Mesothelial cell of epicardium (in vitro differentiated cells): Measurements from ENCODE around the gene TP53I11. TPM values are rescaled to one million over a fixed set of nuclear protein-coding genes. Genes with fewer than 3 reads are reported as not detected.
A peak's percentile ranks its signal among the peaks of the same experiment; 100 is the strongest.

Source experiments
- DNase-seq, 2 experiments: peaks; one replicate each; pipeline ENCODE4 v3.0.0; 2021; ENCODE audit warnings: low spot score in 2 of 2; ENCODE audit not compliant: unreplicated experiment in 2 of 2
- H3K27ac Mint-ChIP-seq: 2 replicates; pipeline ENCODE4 v1.8.0; 2021; ENCODE audit warnings: mixed read lengths
- H3K27me3 Mint-ChIP-seq: 2 replicates; pipeline ENCODE4 v1.8.0; 2021; ENCODE audit warnings: low read depth, mixed read lengths
- H3K36me3 Mint-ChIP-seq: 2 replicates; pipeline ENCODE4 v1.8.0; 2021; ENCODE audit warnings: mixed read lengths
- H3K4me1 Mint-ChIP-seq: 2 replicates; pipeline ENCODE4 v1.8.0; 2021; ENCODE audit warnings: mixed read lengths
- H3K4me3 Mint-ChIP-seq: 2 replicates; pipeline ENCODE4 v1.8.0; 2021; ENCODE audit warnings: mild to moderate bottlenecking, moderate library complexity, mixed read lengths
- H3K9me3 Mint-ChIP-seq: 2 replicates; pipeline ENCODE4 v1.8.0; 2021; ENCODE audit warnings: mixed read lengths
- total RNA-seq: library from RNA; stranded (reverse); gene quantifications from 3 replicates; pipeline ENCODE4 v1.2.1, GENCODE V29; 2021
- TF ChIP-seq, protein P1 (sequence below): fragments of 200-600 bp; sonication (generic); IDR thresholded peaks from one replicate; pipeline ENCODE4 v1.5.0; 2021; ENCODE audit warnings: antibody characterized with exemption; ENCODE audit not compliant: unreplicated experiment

TP53I11 gene
- total RNA-seq, 1 donor from 2014 or later = 81.0 TPM

- Mint-ChIP-seq H3K27ac (no peak overlapping the region), H3K4me3 (no peak overlapping the region), H3K27me3 (peaks cover 16% of the 10 kb centered on the region), H3K4me1 (no peaks in the 10 kb centered on the region), H3K36me3 (no peaks in the 10 kb centered on the region), H3K9me3 (no peaks in the 10 kb centered on the region)
- TF ChIP-seq, protein P1, sequence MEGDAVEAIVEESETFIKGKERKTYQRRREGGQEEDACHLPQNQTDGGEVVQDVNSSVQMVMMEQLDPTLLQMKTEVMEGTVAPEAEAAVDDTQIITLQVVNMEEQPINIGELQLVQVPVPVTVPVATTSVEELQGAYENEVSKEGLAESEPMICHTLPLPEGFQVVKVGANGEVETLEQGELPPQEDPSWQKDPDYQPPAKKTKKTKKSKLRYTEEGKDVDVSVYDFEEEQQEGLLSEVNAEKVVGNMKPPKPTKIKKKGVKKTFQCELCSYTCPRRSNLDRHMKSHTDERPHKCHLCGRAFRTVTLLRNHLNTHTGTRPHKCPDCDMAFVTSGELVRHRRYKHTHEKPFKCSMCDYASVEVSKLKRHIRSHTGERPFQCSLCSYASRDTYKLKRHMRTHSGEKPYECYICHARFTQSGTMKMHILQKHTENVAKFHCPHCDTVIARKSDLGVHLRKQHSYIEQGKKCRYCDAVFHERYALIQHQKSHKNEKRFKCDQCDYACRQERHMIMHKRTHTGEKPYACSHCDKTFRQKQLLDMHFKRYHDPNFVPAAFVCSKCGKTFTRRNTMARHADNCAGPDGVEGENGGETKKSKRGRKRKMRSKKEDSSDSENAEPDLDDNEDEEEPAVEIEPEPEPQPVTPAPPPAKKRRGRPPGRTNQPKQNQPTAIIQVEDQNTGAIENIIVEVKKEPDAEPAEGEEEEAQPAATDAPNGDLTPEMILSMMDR = no peak
- peak in 1 of 2 experiments; percentile 17 for DNase-seq
Observed at GRCh38 chr11:44988981-44989635, 38.4 kb upstream of the TP53I11 start.

- no peak overlapping the region for H3K27ac Mint-ChIP-seq
- DNase-seq = no peak
- peaks cover 12% of the 10 kb centered on the region for H3K27me3 Mint-ChIP-seq
- TF ChIP-seq, protein P1 = no peak
- no peak overlapping the region for H3K4me3 Mint-ChIP-seq
- no peaks in the 10 kb centered on the region for H3K4me1 Mint-ChIP-seq
- H3K36me3 Mint-ChIP-seq = no peaks in the 10 kb centered on the region
- H3K9me3 Mint-ChIP-seq = no peaks in the 10 kb centered on the region
Observed at GRCh38 chr11:44988111-44988510, 37.4 kb upstream of the TP53I11 start.

- DNase-seq = peak in 1 of 2 experiments; percentile 16
- no peaks in the 10 kb centered on the region for H3K36me3 Mint-ChIP-seq
- no peak overlapping the region for H3K27ac Mint-ChIP-seq
- peaks cover 12% of the 10 kb centered on the region for H3K27me3 Mint-ChIP-seq
- no peaks in the 10 kb centered on the region for H3K9me3 Mint-ChIP-seq
- TF ChIP-seq, protein P1 = no peak
- H3K4me3 Mint-ChIP-seq = no peak overlapping the region
- H3K4me1 Mint-ChIP-seq = no peaks in the 10 kb centered on the region
Observed at GRCh38 chr11:44987506-44987905, 36.8 kb upstream of the TP53I11 start.

DNA sequence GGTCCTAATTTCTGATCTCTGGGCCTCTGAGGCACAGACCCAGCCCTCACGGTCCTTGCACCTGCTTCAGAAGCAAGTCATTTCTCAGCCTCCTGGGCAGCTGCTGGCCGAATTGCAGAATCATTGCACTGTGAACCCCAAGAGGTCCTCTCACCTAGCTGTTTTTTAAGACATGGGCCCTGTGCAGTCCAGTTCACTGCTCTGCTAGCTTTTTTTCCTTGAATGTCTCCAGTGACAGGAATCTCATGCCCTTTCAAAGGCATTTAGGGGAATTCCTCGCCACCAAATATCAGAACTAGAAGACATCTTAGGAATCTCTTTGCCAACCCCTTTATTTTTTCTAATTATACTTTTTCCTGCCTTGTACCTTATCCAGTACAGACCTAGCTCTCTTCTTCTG is 35.6 kb upstream of the TP53I11 start:
- no peak overlapping the region for H3K4me3 Mint-ChIP-seq
- DNase-seq = no peak
- H3K27ac Mint-ChIP-seq = no peak overlapping the region
- H3K9me3 Mint-ChIP-seq = no peaks in the 10 kb centered on the region
- peaks cover 12% of the 10 kb centered on the region for H3K27me3 Mint-ChIP-seq
- no peaks in the 10 kb centered on the region for H3K36me3 Mint-ChIP-seq
- TF ChIP-seq, protein P1 = no peak
- H3K4me1 Mint-ChIP-seq = no peaks in the 10 kb centered on the region

DNA sequence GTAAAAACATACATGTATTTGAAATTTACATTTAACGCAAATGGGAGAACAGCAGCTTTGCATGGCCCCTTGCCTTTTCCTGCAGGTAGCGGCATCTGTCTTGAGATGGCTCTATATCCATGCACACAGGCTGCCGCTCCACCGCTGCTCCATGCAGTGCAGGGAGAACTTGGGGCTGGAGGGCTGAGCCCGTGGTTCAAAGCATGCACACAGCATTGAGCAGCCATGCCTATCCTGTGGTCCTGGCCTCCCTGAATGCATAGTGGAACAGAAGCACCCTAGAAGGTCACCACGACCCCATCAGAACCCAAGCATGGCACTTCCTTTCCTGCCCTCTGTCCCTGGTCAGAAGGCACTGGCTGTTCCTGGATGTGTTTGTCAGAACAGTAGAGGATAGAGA is 35.0 kb upstream of the TP53I11 start:
- H3K9me3 Mint-ChIP-seq = no peaks in the 10 kb centered on the region
- H3K27ac Mint-ChIP-seq = no peak overlapping the region
- no peak overlapping the region for H3K4me3 Mint-ChIP-seq
- H3K27me3 Mint-ChIP-seq = peaks cover 10% of the 10 kb centered on the region
- no peaks in the 10 kb centered on the region for H3K4me1 Mint-ChIP-seq
- H3K36me3 Mint-ChIP-seq = no peaks in the 10 kb centered on the region
- TF ChIP-seq, protein P1 = no peak
- no peak for DNase-seq

DNA sequence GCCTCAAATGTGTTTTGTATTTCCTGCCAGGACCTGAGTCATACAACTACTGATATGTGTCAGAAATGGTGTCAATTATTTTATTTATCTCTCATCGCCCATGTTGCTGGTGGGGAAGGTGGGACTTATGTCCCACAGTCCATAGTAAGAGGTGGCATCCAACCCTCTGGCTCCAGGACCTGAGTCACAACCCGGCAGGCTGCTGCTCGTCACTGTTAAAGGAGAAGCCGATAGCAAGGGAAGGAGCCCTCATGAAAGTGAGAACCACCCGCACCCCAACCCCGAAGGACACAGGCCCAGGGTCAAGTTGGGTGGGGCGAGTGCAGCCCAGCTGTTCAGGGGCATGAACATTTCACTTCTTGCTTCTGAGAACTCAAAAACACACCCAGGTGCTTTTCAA is 33.1 kb upstream of the TP53I11 start:
- DNase-seq = no peak
- H3K9me3 Mint-ChIP-seq = no peaks in the 10 kb centered on the region
- H3K36me3 Mint-ChIP-seq = no peaks in the 10 kb centered on the region
- no peak overlapping the region for H3K27ac Mint-ChIP-seq
- no peaks in the 10 kb centered on the region for H3K4me1 Mint-ChIP-seq
- peaks cover 7% of the 10 kb centered on the region for H3K27me3 Mint-ChIP-seq
- TF ChIP-seq, protein P1 = no peak
- no peak overlapping the region for H3K4me3 Mint-ChIP-seq
